ENCODE results near the gene TSNAX.
A peak's percentile ranks its signal among the peaks of the same experiment; 100 is the strongest.
"Not testable (repeated sequence)": the region's sequence is repeated elsewhere in the genome, so short reads cannot be mapped to it uniquely, and the experiment has no call there.

TSNAX gene, protein sequence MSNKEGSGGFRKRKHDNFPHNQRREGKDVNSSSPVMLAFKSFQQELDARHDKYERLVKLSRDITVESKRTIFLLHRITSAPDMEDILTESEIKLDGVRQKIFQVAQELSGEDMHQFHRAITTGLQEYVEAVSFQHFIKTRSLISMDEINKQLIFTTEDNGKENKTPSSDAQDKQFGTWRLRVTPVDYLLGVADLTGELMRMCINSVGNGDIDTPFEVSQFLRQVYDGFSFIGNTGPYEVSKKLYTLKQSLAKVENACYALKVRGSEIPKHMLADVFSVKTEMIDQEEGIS

DNA sequence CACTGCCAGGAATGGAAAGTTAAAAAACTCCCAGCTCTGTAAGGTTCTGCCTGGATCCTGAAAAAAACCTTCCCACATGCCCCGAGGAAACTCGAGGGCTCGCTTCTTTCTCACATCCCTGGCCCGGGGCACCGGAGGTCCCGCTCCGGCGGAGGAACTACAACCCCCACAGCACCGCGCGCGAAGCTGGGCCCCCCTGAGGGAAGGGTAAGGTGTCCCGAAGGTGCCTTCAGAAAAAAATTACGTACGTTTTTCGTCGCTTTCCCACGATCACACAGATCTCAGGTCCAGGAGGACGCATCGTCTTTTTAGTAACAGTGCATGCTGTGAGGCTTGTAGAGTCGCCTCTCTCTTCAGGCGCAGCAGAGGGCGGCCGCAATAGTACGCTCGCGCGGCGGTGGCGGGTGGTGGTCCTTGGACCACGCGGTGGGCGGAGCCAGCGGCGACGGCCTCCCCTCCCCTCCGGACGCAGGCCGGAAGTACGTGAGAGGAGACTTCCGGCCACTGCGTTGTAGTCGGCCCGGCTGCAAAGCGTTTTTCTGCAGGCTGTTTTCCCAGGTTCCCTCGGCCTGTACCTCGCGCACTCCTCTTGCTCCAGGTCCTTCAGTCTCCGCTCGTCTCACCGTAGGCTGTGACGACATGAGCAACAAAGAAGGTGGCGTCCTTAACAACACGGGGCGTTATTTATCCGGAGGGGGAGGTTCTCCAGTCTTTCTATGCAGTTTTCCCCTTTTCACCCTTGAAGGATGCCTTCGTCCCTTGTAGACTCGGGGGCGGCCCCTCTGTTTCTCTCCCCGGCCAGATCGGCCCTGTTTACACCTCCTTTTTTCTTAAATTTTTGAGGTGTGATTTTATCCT, at the start of gene TSNAX:
Gene TSNAX (plus strand): TSS at position 498 of the 858 bp plus-strand sequence. CDS start 142 bp downstream, at position 640.
- DNase-seq (ENCODE audit: low read depth in 2 of 2): peak; percentile 81 to 85

DNA sequence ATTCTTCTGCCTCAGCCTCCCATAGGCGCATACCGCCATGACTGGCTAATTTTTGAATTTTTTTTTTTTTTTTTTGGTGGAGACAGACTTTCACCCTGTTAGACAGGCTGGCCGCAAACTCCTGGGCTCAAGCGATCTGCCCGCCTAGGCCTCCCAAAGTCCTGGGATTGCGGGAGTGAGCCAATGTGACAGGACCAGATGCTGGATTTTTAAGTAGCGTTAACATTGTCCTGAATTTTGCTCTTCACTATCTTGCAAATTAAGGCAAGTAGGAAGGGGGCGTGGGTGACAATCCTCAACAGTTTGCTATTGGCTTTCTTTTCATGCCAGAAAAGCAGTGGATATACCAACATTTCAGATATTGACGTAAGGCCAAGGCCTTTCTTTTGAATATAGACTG, 49.7 kb upstream of the TSNAX start:
- no peak for DNase-seq (ENCODE audit: low read depth in 2 of 2)

DNA sequence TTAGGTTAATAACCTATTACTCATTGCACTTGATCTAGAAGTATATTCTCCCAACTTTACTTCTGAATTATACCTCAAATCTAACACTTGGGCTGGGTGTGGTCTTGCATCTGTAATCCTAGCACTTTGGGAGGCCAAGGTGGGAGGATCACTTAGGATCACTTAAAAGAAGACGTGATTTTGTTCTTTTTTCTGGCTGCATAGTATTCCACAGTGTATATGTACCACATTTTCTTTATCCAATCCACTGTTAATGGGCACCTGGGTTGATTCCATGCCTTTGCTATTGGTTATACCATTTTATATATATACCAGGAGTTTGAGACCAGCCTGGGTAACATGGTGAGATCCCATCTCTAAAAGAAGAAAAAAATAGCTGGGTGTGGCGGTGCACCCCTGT, 48.5 kb upstream of the TSNAX start:
- DNase-seq (ENCODE audit: low read depth in 2 of 2): no peak

DNA sequence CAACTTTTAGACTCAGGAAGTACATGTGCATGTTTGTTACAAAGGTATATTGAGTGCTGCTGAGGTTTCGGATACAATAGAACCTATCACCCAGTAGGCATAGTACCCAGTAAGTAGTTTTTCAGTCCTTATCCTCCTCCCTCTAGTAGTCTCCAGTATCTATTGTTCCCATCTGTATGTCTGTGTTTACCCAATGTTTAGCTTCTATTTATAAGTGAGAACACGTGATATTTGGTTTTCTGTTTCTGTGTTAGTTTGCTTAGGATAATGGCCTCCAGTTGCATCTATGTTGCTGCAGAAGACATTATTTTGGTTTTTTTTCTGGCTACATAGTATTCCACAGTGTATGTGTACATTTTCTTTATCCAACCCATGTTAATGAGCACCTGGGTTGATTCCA, 47.2 kb upstream of the TSNAX start:
- no peak for DNase-seq (ENCODE audit: low read depth in 2 of 2)

DNA sequence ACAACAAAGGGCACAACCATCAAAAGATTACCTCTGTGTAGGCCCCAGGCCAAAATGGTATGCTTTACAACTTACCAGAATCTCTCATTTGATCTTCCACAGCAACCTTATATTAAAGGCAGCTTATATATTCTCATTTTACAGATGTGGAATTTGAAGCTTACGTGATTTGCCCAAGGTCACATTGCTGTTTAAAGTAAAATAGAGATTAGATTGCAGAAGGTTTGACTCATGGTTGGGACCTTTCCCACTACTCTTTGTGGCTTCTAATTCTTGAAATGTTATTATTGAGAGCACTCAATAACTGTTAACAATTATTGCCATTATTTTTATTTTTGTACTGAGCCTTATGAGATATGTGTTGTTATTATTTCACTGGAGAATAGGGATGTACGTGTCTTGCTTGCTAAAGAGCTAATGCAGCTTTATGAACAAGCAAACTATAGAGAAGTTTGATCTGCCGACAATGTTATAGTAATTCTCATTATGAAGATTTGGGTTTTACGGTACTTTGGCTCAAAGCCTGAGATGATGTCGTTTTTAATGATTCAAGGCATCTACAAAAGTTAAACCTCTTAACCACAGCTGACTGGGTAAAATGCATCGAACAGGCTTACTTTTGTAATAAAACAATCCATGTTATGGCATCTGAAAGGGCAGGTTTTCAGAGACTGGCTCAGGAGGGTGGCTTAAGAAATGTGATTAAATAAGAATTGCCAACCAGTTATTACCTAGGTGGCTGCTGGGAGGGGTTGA, 43.3 kb upstream of the TSNAX start:
- DNase-seq (ENCODE audit: low read depth in 2 of 2): no peak

DNA sequence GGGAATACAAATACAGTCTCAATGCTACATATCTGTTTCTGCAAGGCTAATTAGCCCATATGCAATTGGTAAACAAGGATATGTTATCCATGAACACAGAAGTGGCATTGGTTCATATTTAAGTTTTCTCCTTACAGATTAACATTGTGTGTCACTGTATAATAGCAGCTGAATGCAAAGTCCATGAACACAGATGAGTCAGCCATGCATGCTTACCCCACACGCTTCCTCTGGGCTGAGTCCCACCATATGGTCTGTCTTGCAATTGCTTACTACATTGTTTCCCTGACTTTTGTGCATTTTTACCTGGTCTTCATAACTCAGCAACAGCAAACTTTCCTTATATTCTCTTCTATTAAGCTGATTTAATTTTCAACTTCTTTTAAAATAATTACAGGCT, 41.5 kb upstream of the TSNAX start:
- no peak for DNase-seq (ENCODE audit: low read depth in 2 of 2)

DNA sequence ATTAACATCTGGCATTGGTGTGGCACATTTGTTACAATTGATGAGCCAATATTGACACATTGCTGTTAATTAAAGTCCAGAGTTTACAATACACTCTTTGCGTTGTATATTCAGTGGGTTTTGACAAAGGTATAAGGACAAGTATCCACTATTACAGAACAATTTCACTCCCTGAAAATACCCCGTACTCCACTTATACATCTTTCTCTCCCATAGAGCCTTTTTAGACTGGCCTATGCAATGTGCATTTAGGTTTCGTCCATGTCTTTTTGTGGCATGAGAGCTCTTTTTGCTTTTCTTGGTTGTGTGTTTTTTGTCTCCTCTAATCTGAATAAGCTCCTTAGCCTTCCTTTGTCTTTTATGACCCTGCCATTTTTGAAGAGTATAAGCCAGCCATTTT, 40.6 kb upstream of the TSNAX start:
- DNase-seq (ENCODE audit: low read depth in 2 of 2): no peak

DNA sequence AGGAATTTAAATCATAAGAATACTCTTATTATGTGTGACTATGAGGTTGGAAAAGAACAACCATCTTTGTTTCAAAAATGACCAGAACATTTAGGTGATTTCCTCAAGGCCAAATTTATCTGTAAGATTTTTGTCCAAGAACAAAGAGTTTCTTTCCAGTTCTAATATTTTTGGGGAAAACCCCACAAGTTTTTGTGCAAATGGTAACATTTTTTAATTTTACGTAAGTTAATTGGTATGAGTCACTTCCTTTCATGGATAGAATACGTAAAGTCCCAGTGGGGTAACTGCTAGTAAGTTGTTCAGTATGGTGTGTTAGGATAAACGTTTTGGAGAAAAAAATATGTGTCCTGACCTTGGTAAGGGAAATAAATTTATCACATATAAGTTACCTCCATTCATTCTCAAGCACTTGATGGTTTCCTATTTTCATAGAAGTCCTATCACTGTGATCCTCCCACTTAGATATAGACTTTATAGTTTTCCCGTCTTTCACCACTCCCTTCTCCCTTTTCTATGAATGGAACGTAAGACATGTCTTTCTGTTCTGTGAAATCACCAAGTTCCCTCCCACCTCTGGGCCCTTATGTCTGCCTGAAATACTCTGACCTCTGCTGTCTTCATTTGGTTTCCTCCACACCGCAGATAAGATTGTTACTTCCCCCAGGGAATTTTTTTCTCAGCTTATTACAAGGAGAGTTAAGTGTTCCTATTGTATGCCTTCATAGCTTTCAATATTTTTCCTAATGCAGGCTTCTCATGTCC, 34.9 kb upstream of the TSNAX start:
- no peak for DNase-seq (ENCODE audit: low read depth in 2 of 2)

DNA sequence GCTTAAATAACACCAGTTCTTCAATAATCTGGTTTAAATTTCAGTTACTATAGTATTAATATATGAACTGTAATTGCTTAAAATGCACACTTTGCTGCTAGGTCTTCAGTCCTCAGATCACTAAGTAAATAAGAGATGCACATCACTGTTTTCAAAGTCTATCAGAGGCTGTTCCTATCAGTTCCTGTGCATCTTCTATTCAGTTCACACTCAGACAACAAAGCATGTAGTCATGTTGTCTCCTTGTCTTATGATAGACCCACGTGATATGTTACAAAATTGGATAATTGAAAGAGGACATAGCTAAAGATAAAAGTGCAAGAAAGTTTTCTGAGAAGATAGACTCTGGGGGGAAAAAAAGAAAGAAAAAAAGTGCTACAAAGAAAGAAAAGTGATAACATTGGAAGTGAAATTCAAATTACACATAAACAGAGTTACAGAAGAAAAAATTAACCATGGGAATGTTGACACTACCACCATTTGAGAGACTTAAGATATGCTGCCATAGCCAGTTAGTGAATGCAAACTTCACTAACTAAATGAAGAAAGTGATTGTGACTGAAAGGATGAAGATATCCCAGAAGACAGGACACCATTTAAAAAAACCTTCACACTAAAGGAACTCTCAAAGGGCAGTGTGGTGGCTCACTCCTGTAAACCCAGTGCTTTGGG, 33.9 kb upstream of the TSNAX start:
- DNase-seq (ENCODE audit: low read depth in 2 of 2): no peak

DNA sequence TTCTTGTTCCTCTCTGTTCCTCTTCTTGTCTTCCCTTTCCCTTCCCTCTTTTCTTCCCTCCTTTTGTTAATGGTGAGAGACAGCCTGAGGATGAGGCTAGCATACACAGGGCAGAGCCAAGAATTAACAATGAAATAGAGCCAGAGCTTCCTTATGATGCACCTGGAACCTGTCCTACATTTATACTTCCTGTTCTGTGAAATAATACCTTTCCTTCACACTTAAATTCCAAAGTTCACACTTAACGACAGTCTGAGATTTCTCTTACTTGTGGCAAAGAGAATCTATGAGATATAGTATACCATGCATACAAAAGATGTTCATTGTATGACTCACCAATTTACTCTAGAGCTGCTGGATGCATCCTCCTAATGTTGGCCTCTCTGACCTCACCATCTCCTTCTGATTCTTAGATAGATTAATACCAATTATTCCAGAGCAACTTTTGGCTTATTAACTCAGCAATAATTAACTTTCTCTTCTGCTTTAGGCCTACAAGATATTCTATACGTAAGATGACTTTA, 30.8 kb upstream of the TSNAX start:
- no peak for DNase-seq (ENCODE audit: low read depth in 2 of 2)

DNA sequence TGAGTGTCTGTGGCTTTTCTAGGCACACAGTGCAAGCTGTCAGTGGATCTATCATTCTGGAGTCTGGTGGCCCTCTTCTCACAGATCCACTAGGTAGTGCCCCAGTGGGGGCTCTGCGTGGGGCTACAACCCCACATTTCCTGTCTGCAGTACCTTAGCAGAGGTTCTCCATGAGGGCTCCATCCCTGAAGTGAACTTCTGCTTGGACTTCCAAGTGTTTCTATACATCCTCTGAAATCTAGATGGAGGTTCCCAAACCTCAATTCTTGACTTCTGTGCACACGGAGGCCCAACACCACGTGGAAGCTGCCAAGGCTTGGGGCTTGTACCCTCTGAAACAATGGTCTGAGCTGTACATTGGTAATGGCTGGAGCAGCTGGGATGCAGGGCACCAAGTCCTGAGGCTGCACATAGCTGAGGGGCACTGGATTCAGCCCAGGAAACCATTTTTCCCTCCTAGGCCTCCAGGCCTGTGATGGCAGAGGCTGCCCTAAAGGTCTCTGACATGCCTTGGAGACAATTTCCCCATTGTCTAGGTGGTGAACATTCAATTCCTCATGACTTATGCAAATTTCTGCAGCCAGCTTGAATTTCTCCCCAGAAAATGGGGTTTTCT, 29.2 kb upstream of the TSNAX start:
- no peak for DNase-seq (ENCODE audit: low read depth in 2 of 2)

DNA sequence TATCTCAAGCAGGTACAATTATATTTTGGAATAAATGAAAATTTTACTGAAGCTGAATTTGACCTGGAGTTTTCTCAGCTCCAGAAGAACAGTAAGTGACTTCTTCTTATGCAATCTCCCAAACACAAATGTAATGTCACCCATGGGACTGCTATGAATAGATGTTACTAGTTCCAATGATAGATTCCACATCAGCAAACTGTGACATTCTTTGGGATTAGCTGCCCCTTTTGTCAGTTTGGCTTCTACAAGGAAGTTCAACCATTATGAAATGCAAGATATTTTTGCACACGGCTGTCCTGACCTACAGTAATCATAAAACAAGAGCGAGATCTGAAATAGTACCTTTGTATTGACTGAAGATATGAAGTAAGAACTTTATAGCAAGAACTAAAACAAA, 27.8 kb upstream of the TSNAX start:
- no peak for DNase-seq (ENCODE audit: low read depth in 2 of 2)

DNA sequence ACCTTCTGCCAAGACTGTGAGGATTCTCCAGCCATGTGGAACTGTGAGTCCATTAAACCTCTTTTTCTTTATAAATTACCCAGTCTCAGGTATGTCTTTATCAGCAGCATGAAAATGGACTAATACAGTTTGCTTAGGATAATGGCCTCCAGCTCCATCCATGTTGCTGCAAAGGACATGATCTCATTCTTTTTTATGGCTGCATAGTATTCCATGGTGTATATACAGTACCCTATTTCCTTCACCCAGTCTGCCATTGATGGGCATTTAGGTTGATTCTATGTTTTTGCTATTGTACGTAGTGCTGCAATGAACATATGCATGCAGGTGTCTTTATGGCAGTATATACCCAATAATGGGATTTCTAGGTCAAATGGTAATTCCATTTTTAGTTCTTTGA, 25.3 kb upstream of the TSNAX start:
- not testable (repeated sequence) for DNase-seq (ENCODE audit: low read depth in 2 of 2)

DNA sequence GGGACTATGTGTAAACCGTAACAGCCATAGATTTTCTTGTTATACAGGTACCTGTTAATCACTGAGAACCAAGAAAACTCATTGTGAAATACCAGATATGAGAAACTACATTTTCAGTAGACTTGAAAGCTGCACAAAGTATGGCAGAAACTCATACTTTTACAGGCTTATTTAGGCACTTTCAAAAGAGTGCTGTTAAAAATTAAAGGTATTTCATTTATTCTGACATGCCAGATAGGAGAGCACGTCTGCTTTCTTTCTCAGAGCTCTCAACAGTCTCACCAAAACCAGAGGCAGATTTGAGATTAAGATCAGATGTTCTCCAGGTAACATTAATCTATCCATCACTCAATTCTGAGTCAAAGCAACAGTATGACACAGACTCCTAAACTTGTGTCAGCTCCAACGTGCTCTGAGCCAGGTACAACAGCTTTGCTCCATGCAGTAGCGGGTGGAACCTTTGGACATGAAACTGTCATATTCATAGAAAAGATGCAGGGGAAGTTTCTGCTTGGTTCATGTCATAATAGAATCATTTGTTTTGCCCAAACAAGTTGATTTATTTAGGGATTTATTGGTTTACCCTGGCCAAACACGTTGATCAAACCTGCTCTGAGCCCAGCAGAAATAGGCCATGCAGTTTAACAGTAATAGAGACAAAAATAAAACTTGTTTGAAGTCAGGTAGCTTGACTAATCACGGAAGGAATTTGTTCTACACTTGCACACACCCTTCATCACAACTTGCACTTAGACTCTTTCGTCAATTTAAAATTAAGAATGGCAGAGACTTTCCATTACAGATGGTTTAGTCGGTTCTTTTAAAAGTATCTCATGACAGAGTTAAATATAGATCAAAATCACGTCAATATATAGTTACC, 20.8 kb upstream of the TSNAX start:
- DNase-seq (ENCODE audit: low read depth in 2 of 2): no peak

DNA sequence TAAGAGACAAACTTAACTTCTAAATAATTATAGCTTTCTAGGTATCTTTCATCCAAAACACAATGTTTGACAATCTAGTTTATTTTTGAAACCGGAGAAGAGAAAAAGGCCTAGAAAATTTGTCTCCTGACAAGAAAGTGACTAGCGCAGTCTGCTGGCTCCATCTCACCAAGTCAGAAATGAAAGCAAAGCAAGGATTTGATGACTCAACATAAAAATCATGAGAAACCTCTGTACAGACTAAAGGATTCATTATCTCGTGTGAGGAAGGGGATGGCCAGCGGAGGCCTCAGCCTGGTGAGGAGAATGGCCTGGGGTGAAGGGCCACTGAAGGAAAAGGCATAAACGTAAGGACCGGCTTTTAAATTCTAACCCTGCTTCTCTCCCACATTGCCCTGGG, 20.0 kb upstream of the TSNAX start:
- DNase-seq (ENCODE audit: low read depth in 2 of 2): no peak

DNA sequence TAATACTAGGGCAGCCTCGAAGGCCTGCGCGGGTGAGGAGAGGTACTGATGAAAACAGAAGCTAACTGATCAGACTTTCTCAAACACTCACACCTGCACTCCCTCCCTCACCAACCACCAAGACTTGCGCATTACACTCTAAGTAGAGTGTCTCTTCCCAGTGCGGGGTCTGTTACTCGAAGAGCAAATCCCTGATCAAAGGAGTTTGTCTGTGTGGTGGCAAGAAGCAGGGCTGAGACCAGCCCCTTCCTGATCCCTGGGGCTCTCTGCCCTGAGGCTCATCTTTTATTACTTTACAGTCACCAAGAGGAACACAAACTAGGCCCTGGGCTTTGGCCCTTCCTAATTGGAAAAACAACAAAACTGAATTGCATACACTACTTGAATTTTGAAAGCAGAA, 19.5 kb upstream of the TSNAX start:
- no peak for DNase-seq (ENCODE audit: low read depth in 2 of 2)

DNA sequence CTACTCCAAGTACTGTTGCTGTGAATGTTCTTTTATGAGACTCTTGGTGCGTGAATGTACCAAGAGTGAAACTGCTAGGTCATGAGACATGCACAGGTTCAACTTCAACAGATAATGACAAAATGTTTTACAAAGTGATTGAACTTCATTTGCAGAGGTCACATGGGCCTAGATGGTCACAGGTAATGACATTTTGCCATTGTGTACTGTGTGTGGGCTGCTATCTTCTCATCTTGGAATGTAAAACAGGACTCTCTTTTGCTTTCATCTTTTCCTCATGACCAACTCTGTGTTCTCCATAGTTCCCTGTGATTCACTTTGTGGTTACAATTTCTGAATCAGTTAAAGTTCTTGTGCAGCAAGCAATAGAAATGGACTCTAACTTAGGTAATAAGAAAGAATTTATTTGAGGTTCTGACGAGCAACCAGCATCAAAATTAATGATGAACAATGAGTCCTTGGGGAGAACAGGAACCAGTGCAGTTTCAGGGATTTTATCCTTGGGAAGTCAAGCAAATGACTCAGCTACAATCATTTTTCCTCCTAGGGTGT, 16.2 kb upstream of the TSNAX start:
- DNase-seq (ENCODE audit: low read depth in 2 of 2): no peak

DNA sequence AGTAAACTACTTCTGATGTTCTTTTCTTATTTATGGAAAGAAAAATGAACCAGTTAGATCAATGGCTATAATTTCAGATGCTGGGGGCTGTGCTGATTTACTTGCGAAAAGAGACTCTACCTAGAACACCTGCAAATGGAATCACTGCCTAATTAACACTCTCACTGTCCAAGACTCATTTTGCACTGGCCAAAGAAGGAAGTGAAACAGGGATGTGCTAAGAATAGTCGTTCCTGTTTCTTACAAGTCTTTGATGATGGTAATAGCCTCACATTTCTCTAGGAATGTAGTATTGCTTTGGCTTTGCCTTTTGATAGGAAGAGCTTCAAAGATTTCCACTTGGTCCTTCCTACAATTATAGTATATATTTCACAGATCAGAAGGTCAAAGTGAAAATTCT, 12.7 kb upstream of the TSNAX start:
- no peak for DNase-seq (ENCODE audit: low read depth in 2 of 2)

DNA sequence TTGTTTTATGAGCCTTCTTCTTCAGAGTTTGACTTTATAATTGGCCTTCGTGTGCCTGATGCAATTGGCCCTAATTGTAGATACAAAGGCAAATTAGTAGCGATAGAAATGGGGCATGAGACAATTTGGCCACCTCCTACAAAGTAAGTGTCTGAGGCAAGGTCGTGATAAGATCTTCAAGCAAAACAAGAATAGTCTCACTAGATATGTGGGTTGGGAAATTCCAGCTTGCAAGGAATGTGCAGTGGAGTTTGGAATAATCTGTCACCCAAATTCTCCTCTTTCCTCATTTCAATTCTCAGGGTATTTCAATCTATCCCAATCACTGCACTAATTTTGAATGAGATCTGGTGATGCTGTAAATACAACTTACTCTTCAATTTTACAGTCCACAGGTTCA, 11.4 kb upstream of the TSNAX start:
- DNase-seq (ENCODE audit: low read depth in 2 of 2): no peak
